A673 (cell line): ENCODE results near the gene ATG5.

Experiments
- EZH2 ChIP-seq: fragments of 200-600 bp; sonication (generic); IDR thresholded peaks from 2 replicates; pipeline ENCODE4 v1.6.1; 2017; ENCODE audit warnings: borderline replicate concordance, low read depth, mild to moderate bottlenecking, mixed read lengths, antibody characterized with exemption, low read length; ENCODE audit not compliant: poor library complexity, severe bottlenecking
- TF ChIP-seq, protein P1 (sequence below): fragments of 300-800, 200-600 bp; sonication (generic); conservative IDR thresholded peaks from 2 replicates; pipeline ENCODE4 v1.5.1; 2017; ENCODE audit warnings: low read depth, mild to moderate bottlenecking, antibody characterized with exemption, low read length, moderate library complexity, mixed read lengths

DNA sequence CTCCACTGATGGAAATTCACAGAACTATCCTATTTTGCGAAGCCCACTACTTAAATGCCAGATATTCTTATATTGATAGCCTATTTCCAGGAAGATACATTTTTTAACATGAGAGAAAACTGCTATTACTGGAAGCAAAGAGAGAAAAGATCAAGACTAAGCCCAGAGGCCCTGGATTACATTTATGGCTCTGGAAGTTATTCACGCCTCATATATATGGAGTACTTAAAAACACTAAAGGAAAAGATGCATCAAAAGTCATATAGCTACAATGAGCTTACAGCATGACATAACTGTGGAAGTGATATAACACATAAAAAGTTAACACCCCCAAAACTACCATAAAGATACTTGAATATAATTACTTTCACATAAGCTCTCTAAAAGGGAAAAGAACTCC lies 19.8 kb downstream of the ATG5 start:
- TF ChIP-seq, protein P1, sequence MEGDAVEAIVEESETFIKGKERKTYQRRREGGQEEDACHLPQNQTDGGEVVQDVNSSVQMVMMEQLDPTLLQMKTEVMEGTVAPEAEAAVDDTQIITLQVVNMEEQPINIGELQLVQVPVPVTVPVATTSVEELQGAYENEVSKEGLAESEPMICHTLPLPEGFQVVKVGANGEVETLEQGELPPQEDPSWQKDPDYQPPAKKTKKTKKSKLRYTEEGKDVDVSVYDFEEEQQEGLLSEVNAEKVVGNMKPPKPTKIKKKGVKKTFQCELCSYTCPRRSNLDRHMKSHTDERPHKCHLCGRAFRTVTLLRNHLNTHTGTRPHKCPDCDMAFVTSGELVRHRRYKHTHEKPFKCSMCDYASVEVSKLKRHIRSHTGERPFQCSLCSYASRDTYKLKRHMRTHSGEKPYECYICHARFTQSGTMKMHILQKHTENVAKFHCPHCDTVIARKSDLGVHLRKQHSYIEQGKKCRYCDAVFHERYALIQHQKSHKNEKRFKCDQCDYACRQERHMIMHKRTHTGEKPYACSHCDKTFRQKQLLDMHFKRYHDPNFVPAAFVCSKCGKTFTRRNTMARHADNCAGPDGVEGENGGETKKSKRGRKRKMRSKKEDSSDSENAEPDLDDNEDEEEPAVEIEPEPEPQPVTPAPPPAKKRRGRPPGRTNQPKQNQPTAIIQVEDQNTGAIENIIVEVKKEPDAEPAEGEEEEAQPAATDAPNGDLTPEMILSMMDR = no peak
- TF ChIP-seq EZH2 = no peak
